Prostate gland (tissue), 1 donor: ENCODE measurements around the gene GLRA3.

Experiments
- POLR2A ChIP-seq: fragments of 450-650 bp; IDR thresholded peaks from one replicate; pipeline ENCODE4 v1.6.1; 2016; ENCODE audit warnings: antibody characterized with exemption, mild to moderate bottlenecking
- POLR2AphosphoS5 ChIP-seq: sonication (generic); formaldehyde crosslinking; IDR thresholded peaks from one replicate; pipeline ENCODE4 v1.6.1; 2017; ENCODE audit warnings: antibody characterized with exemption

DNA sequence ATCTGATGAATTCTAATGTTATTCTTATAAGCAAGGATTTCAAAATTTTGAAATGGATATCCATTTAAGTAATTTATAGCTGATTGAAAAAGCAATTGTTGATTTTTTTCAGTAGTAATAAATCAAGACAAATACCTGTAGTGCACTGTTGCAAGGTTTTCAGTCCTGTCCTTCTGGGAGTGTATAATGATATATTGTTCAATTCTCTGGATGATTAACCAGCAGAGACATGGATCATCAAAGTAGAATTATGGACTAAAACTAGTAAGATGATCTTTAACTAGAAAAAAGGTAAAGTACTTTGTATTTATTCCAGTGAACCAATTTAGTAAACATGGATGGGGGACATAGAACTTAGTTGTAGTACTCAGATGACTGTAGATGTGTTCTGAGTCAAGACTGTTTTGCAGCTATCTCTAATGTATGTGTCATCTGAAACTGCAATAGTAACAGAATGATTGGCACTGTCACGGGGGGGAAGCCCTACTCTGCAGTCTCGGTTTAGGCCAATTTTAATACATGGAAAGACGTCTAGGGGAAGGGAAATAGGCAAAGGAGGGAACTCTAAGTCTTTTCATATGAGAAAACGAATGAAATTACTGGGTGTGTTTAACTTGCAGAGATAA is 121.9 kb downstream of the GLRA3 start:
- TF ChIP-seq POLR2AphosphoS5, result no peak
- no peak for TF ChIP-seq POLR2A
